AG09319 (cell line): Measurements from ENCODE around the gene DLX2.

ENCODE experiments used
- DNase-seq: peaks from one replicate; pipeline ENCODE4 v3.0.0-alpha.2; 2010; ENCODE audit warnings: low read depth; ENCODE audit errors: extremely low read depth
- CTCF ChIP-seq: IDR thresholded peaks from 2 replicates; pipeline ENCODE4 v1.5.1; 2011; ENCODE audit warnings: low read depth, mild to moderate bottlenecking, inconsistent platforms, low read length, moderate library complexity

DLX2 gene

GRCh38 chr2:172099472-172100079 is 3.1 kb downstream of the DLX2 start:
- DNase-seq, result no peak
- no peak for TF ChIP-seq CTCF

- DNase-seq, result no peak
- TF ChIP-seq CTCF, result no peak
These were observed 3.8 kb downstream of the DLX2 start for GRCh38 chr2:172098650-172099471.

- DNase-seq, result no peak
- TF ChIP-seq CTCF, result no peak
These were observed 4.4 kb downstream of the DLX2 start for GRCh38 chr2:172098287-172098649.

GRCh38 chr2:172097557-172098131 is 5.1 kb downstream of the DLX2 start:
- TF ChIP-seq CTCF, result no peak
- no peak for DNase-seq

GRCh38 chr2:172096626-172097547 is 5.8 kb downstream of the DLX2 start:
- DNase-seq, result peak; percentile 91
- TF ChIP-seq CTCF, result no peak

- TF ChIP-seq CTCF, result peak; percentile 41
- no peak for DNase-seq
These were observed 6.6 kb downstream of the DLX2 start for GRCh38 chr2:172095905-172096625.
